ENCODE data around the gene MIF4GD. TPM values are rescaled to one million over a fixed set of nuclear protein-coding genes. Genes with fewer than 3 reads are reported as not detected.

The MIF4GD gene
- total and polyA plus RNA-seq, 8 donors, result 10.6 to 17.6 (median 14.7) TPM

- Histone ChIP-seq H3K36me3 (no peaks in the 10 kb centered on the region), H3K27me3 (no peaks in the 10 kb centered on the region), H3K27ac (no peak overlapping the region), H3K4me1 (peaks cover 4 to 12% (median 7%) of the 10 kb centered on the region in 3 donors), H3K9me3 (no peaks in the 10 kb centered on the region), H3K4me3 (no peak overlapping the region)
- ATAC-seq (no peak), FAIRE-seq (no peak), DNase-seq (no peak)
- WGBS, 2 donors, result 80 to 82% methylated on average over 7 of the region's 7 CpGs
- intact Hi-C loops (cut with DNase I), result no loop called here
- TF ChIP-seq CTCF (IDR thresholded peaks at IDR 0.05), result no peak
These were observed 3.1 kb upstream of the MIF4GD start for GRCh38 chr17:75273977-75274708.

GRCh38 chr17:75272848-75273184, 1.8 kb upstream of the MIF4GD start:
- no peak for FAIRE-seq
- WGBS, 2 donors, result 68% methylated on average over 3 of the region's 3 CpGs
- Histone ChIP-seq H3K36me3 (no peaks in the 10 kb centered on the region), H3K4me3 (no peak overlapping the region), H3K27ac (no peak overlapping the region), H3K27me3 (no peaks in the 10 kb centered on the region), H3K9me3 (no peaks in the 10 kb centered on the region), H3K4me1 (peaks cover 4 to 12% (median 7%) of the 10 kb centered on the region in 3 donors)
- no peak for DNase-seq
- intact Hi-C loops (cut with DNase I), result no loop called here
- TF ChIP-seq CTCF (IDR thresholded peaks at IDR 0.05), result no peak
- no peak for ATAC-seq

GRCh38 chr17:75271955-75272847, 1.2 kb upstream of the MIF4GD start:
- peak overlapping the region; percentile 65 to 91 (median 82) for H3K4me3 ChIP-seq
- ATAC-seq (no peak), DNase-seq (peak in 3 of 6 donors; percentile 40 to 74 (median 61)), FAIRE-seq (no peak)
- TF ChIP-seq CTCF (IDR thresholded peaks at IDR 0.05), result no peak
- no peaks in the 10 kb centered on the region for H3K36me3 ChIP-seq
- peaks cover 4 to 12% (median 7%) of the 10 kb centered on the region in 3 donors for H3K4me1 ChIP-seq
- no peaks in the 10 kb centered on the region for H3K27me3 ChIP-seq
- WGBS, 2 donors, result 39 to 42% methylated on average over 23 to 24 of the region's 24 CpGs
- H3K27ac ChIP-seq, result peak overlapping the region in 1 of 4 donors; percentile 99
- intact Hi-C loops (cut with DNase I), result no loop called here
- no peaks in the 10 kb centered on the region for H3K9me3 ChIP-seq

GRCh38 chr17:75271233-75271954, 363 bp upstream of the MIF4GD start:
- Histone ChIP-seq H3K27ac (peak overlapping the region; percentile 77 to 99 (median 96)), H3K36me3 (peaks cover 0 to 5% (median 0%) of the 10 kb centered on the region in 3 donors), H3K4me3 (peak overlapping the region; percentile 65 to 91 (median 82)), H3K9me3 (no peaks in the 10 kb centered on the region), H3K27me3 (no peaks in the 10 kb centered on the region), H3K4me1 (peaks cover 4 to 12% (median 7%) of the 10 kb centered on the region in 3 donors)
- DNase-seq (peak; percentile 70 to 93 (median 86)), ATAC-seq (peak; percentile 80 to 87 (median 84)), FAIRE-seq (no peak)
- WGBS, 2 donors, result 0% methylated on average over 57 to 74 of the region's 74 CpGs
- peak; percentile 64 to 83 (median 78) for TF ChIP-seq CTCF (IDR thresholded peaks at IDR 0.05)
- intact Hi-C loops (cut with DNase I), result no loop called here

Measured in pancreas (tissue), 10 donors.